ENCODE data around the gene FAM76B. TPM values are rescaled to one million over a fixed set of nuclear protein-coding genes. Genes with fewer than 3 reads are reported as not detected.
A peak's percentile ranks its signal among the peaks of the same experiment; 100 is the strongest.

FAM76B gene
- total and polyA plus RNA-seq, 9 of the 15 experiments (the other 6 are each of a cell fraction or from before 2014, with no cell fraction given): 22.5 to 60.0 (median 35.0) TPM

DNA sequence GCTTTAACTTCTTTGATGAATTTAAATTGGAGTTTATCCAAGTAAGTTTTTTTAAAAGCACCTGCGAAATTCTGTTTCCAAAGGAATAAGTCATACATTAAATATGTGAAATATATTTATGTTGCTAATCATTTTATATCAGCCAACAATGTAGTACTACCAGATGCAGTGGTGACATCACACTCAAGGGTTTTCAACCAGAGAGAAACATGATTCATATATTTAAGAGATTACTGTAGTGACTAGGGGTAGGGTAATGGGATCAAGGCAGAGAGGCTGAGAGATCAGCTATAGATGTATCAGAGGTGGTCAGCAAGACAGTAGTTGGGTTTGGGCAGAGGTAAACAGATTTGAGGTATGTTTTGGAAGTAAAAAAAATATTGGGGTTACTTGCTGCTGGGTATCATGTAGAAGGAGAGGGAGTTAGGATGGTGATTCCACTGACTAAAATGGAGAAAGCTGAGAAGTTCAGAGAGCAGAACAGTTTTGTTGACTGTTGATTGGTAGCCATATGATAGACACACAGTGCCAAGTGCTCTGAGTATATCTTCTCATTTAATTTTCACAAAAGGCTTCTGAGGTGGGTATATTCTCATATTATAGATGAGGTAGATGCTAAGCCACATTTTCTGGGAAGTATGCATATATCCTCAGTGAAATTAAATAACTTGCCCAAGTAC, 40.1 kb upstream of the FAM76B start:
- Histone ChIP-seq H4K20me1 (replicated peaks; ENCODE audit: control insufficient read depth, insufficient read depth, low read length) (no peaks in the 10 kb centered on the region), H3K9ac (ENCODE audit: insufficient read depth in 1 of 2, low read depth in 2 of 2, low read length in 2 of 2) (no peak overlapping the region), H2AFZ (ENCODE audit: low read depth, low read length) (no peak overlapping the region), H3K4me1 (replicated peaks in 1 of 2; ENCODE audit: control insufficient read depth in 2 of 2, insufficient read depth in 2 of 2, low read length in 2 of 2) (no peaks in the 10 kb centered on the region), H3K9me3 (replicated peaks; ENCODE audit: control insufficient read depth, insufficient read depth, low read depth, low read length) (no peaks in the 10 kb centered on the region), H3K9me1 (ENCODE audit: control insufficient read depth, insufficient read depth, low read length) (no peaks in the 10 kb centered on the region), H3K27me3 (ENCODE audit: control insufficient read depth in 2 of 2, insufficient read depth in 2 of 2, low read length in 2 of 2) (no peaks in the 10 kb centered on the region), H3K36me3 (ENCODE audit: control insufficient read depth, insufficient read depth, low read length) (peaks cover 80% of the 10 kb centered on the region), H3K27ac (ENCODE audit: extremely low read depth, low read depth, low read length) (no peak overlapping the region), H3K79me2 (ENCODE audit: control insufficient read depth, insufficient read depth, low read length) (no peaks in the 10 kb centered on the region), H3K4me3 (no peak overlapping the region), H3K4me2 (ENCODE audit: insufficient read depth, low read length) (no peak overlapping the region)
- no peak for ATAC-seq
- FAIRE-seq: no peak
- POLR2A ChIA-PET: interaction anchor here (0.6 kb wide), 1 partner anchor 252 kb away, joined by 3 read pairs; no protein-coding TSS in a partner anchor
- 92% methylated on average over 1 of the region's 1 CpG for WGBS (ENCODE audit: insufficient coverage, low coverage, missing lambda C conversion rate)
- in situ Hi-C loops (cut with MboI): no loop called here
- intact Hi-C loops (cut with micrococcal nuclease): no loop called here
- BruUV-seq (replicated peaks): no TSS peak
- peak in 1 of 4 experiments; percentile 10 for DNase-seq (ENCODE audit: extremely low read depth in 1 of 4, low spot score in 3 of 4)
- CTCF ChIA-PET (ENCODE audit: low intra/inter-chr PET ratio): no interaction called here
- TF ChIP-seq CREBBP (IDR thresholded peaks at IDR 0.05; ENCODE audit: low read depth, low read length): no peak
- TF ChIP-seq, protein P1, sequence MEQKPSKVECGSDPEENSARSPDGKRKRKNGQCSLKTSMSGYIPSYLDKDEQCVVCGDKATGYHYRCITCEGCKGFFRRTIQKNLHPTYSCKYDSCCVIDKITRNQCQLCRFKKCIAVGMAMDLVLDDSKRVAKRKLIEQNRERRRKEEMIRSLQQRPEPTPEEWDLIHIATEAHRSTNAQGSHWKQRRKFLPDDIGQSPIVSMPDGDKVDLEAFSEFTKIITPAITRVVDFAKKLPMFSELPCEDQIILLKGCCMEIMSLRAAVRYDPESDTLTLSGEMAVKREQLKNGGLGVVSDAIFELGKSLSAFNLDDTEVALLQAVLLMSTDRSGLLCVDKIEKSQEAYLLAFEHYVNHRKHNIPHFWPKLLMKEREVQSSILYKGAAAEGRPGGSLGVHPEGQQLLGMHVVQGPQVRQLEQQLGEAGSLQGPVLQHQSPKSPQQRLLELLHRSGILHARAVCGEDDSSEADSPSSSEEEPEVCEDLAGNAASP (IDR thresholded peaks at IDR 0.05): no peak

DNA sequence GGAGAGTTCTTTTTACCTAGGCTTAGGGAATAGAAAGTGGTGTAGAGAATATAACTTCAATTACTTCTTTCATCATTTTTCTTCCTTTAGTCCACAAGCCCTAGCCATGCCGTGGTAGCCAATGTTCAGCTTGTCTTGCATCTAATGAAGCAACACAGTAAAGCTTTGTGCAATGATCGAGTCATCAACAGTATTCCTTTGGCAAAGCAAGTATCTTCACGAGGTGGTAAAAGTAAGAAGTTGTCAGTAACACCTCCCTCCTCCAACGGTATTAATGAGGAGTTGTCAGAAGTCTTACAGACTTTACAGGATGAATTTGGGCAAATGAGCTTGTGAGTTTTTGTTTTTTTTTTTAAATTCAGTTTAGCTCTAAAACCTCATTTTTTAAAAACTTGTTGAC, 38.1 kb upstream of the FAM76B start:
- in situ Hi-C loops (cut with MboI) (no loop called here), intact Hi-C loops (cut with micrococcal nuclease) (no loop called here)
- no peaks in the 10 kb centered on the region for H3K9me3 ChIP-seq (replicated peaks; ENCODE audit: control insufficient read depth, insufficient read depth, low read depth, low read length)
- DNase-seq (ENCODE audit: extremely low read depth in 1 of 4, low spot score in 3 of 4) (no peak), FAIRE-seq (peak; percentile 19), ATAC-seq (no peak)
- BruUV-seq (replicated peaks): no TSS peak
- H3K27ac ChIP-seq (ENCODE audit: extremely low read depth, low read depth, low read length): no peak overlapping the region
- CTCF ChIA-PET (ENCODE audit: low intra/inter-chr PET ratio): no interaction called here
- POLR2A ChIA-PET: interaction anchor here (1.3 kb wide), 1 partner anchor 35 kb away, joined by 3 read pairs; no protein-coding TSS in a partner anchor
- no peaks in the 10 kb centered on the region for H3K9me1 ChIP-seq (ENCODE audit: control insufficient read depth, insufficient read depth, low read length)
- H2AFZ ChIP-seq (ENCODE audit: low read depth, low read length): no peak overlapping the region
- no peak overlapping the region for H3K9ac ChIP-seq (ENCODE audit: insufficient read depth in 1 of 2, low read depth in 2 of 2, low read length in 2 of 2)
- H3K79me2 ChIP-seq (ENCODE audit: control insufficient read depth, insufficient read depth, low read length): no peaks in the 10 kb centered on the region
- 89% methylated on average over 4 of the region's 4 CpGs for WGBS (ENCODE audit: insufficient coverage, low coverage, missing lambda C conversion rate)
- H3K27me3 ChIP-seq (ENCODE audit: control insufficient read depth in 2 of 2, insufficient read depth in 2 of 2, low read length in 2 of 2): no peaks in the 10 kb centered on the region
- H3K4me3 ChIP-seq: no peak overlapping the region
- no peaks in the 10 kb centered on the region for H4K20me1 ChIP-seq (replicated peaks; ENCODE audit: control insufficient read depth, insufficient read depth, low read length)
- H3K36me3 ChIP-seq (ENCODE audit: control insufficient read depth, insufficient read depth, low read length): peaks cover 69% of the 10 kb centered on the region
- H3K4me2 ChIP-seq (ENCODE audit: insufficient read depth, low read length): no peak overlapping the region
- no peaks in the 10 kb centered on the region for H3K4me1 ChIP-seq (replicated peaks in 1 of 2; ENCODE audit: control insufficient read depth in 2 of 2, insufficient read depth in 2 of 2, low read length in 2 of 2)
- TF ChIP-seq KDM2B (CRISPR knock-in tag; IDR thresholded peaks at IDR 0.05): no peak
- no peak for TF ChIP-seq ZC3H4 (CRISPR knock-in tag; IDR thresholded peaks at IDR 0.05; ENCODE audit: borderline replicate concordance)
- TF ChIP-seq TAF7 (tag; IDR thresholded peaks at IDR 0.05): no peak
- TF ChIP-seq NFE2 (IDR thresholded peaks at IDR 0.05; ENCODE audit: low read depth): no peak
- TF ChIP-seq, protein P2, sequence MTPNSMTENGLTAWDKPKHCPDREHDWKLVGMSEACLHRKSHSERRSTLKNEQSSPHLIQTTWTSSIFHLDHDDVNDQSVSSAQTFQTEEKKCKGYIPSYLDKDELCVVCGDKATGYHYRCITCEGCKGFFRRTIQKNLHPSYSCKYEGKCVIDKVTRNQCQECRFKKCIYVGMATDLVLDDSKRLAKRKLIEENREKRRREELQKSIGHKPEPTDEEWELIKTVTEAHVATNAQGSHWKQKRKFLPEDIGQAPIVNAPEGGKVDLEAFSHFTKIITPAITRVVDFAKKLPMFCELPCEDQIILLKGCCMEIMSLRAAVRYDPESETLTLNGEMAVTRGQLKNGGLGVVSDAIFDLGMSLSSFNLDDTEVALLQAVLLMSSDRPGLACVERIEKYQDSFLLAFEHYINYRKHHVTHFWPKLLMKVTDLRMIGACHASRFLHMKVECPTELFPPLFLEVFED (CRISPR knock-in tag; conservative IDR thresholded peaks at IDR 0.05): no peak
- TF ChIP-seq PHF21A (IDR thresholded peaks at IDR 0.05; ENCODE audit: borderline replicate concordance, low read depth): no peak
- no peak for TF ChIP-seq NFATC3 (IDR thresholded peaks at IDR 0.05)
- TF ChIP-seq, protein P3, sequence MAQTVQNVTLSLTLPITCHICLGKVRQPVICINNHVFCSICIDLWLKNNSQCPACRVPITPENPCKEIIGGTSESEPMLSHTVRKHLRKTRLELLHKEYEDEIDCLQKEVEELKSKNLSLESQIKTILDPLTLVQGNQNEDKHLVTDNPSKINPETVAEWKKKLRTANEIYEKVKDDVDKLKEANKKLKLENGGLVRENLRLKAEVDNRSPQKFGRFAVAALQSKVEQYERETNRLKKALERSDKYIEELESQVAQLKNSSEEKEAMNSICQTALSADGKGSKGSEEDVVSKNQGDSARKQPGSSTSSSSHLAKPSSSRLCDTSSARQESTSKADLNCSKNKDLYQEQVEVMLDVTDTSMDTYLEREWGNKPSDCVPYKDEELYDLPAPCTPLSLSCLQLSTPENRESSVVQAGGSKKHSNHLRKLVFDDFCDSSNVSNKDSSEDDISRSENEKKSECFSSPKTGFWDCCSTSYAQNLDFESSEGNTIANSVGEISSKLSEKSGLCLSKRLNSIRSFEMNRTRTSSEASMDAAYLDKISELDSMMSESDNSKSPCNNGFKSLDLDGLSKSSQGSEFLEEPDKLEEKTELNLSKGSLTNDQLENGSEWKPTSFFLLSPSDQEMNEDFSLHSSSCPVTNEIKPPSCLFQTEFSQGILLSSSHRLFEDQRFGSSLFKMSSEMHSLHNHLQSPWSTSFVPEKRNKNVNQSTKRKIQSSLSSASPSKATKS (CRISPR knock-in tag; IDR thresholded peaks at IDR 0.05): no peak
- no peak for TF ChIP-seq TCF7 (IDR thresholded peaks at IDR 0.05; ENCODE audit: borderline replicate concordance)
- no peak for TF ChIP-seq SNIP1 (IDR thresholded peaks at IDR 0.05; ENCODE audit: low read depth)

Data from K562 (cell line).